Uterus (tissue), 2 donors: ENCODE measurements around the gene RNGTT.

Source experiments
- POLR2A ChIP-seq, 2 donors: fragments of 450-650 bp; IDR thresholded peaks; one replicate each; pipeline ENCODE4 v1.6.1; 2016; ENCODE audit warnings: antibody characterized with exemption in 2 of 2, mild to moderate bottlenecking in 1 of 2, moderate library complexity in 1 of 2
- TF ChIP-seq, protein P1 (sequence below), 4 experiments: fragments of 200-600 bp in 2 of 4; fragments of 450-650 bp in 2 of 4; sonication (generic) in 2 of 4; IDR thresholded peaks; one replicate each; pipeline ENCODE4 v1.5.1; 2016 to 2019; ENCODE audit warnings: antibody characterized with exemption in 4 of 4, mild to moderate bottlenecking in 2 of 4, moderate library complexity in 1 of 4

DNA sequence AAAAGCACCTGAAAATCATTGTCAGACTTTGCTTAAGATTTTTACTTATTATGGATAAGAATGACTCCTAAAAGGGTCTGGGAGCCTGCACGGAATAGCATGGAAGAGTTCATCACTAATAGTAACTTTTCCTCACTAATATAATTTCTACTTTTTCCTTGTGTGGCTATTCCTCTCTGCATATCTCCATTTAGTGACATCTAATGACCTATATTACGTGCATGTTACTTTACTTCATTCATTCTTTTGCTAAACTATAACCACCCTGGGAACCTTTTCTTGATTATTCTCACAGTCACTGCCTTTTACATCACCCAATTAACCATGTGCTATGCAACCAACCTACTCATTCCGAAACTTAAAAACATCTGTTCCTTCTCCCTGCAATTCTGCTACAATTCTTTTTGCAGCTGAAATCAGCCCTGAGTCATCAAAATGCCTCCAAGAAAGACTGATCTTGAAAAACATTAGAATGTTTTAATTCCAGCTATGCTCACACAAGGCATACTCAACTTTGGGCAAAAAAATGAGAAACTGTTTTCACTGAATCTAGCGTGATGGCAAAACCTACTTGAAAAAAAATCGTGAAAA is 313.3 kb downstream of the RNGTT start:
- TF ChIP-seq, protein P1, sequence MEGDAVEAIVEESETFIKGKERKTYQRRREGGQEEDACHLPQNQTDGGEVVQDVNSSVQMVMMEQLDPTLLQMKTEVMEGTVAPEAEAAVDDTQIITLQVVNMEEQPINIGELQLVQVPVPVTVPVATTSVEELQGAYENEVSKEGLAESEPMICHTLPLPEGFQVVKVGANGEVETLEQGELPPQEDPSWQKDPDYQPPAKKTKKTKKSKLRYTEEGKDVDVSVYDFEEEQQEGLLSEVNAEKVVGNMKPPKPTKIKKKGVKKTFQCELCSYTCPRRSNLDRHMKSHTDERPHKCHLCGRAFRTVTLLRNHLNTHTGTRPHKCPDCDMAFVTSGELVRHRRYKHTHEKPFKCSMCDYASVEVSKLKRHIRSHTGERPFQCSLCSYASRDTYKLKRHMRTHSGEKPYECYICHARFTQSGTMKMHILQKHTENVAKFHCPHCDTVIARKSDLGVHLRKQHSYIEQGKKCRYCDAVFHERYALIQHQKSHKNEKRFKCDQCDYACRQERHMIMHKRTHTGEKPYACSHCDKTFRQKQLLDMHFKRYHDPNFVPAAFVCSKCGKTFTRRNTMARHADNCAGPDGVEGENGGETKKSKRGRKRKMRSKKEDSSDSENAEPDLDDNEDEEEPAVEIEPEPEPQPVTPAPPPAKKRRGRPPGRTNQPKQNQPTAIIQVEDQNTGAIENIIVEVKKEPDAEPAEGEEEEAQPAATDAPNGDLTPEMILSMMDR (IDR thresholded peaks at IDR 0.05), result no peak
- TF ChIP-seq POLR2A (IDR thresholded peaks at IDR 0.05), result no peak
